ENCODE measurements around the gene GPR173. TPM values are rescaled to one million over a fixed set of nuclear protein-coding genes. Genes with fewer than 3 reads are reported as not detected.

The GPR173 gene
- total and polyA plus RNA-seq, 2 donors from 2014 or later = 1.7 to 5.4 TPM

- H3K4me1 ChIP-seq (ENCODE audit: control insufficient read depth in 2 of 3, insufficient read depth in 2 of 3, low read depth in 1 of 3, low read length in 3 of 3) = peaks cover 0 to 4% (median under 1%) of the 10 kb centered on the region in 3 donors
- H3K27ac ChIP-seq (ENCODE audit: low read depth in 2 of 2, low read length in 2 of 2) = peak overlapping the region; percentile 67 to 90
- H3K9me3 ChIP-seq (ENCODE audit: control insufficient read depth in 2 of 3, insufficient read depth in 1 of 3, low read length in 3 of 3) = no peaks in the 10 kb centered on the region
- H3K9ac ChIP-seq (ENCODE audit: low read length in 3 of 3) = peak overlapping the region; percentile 58 to 80 (median 77)
- intact Hi-C loops (cut with DNase I) = no loop called here
- TF ChIP-seq, protein P1, sequence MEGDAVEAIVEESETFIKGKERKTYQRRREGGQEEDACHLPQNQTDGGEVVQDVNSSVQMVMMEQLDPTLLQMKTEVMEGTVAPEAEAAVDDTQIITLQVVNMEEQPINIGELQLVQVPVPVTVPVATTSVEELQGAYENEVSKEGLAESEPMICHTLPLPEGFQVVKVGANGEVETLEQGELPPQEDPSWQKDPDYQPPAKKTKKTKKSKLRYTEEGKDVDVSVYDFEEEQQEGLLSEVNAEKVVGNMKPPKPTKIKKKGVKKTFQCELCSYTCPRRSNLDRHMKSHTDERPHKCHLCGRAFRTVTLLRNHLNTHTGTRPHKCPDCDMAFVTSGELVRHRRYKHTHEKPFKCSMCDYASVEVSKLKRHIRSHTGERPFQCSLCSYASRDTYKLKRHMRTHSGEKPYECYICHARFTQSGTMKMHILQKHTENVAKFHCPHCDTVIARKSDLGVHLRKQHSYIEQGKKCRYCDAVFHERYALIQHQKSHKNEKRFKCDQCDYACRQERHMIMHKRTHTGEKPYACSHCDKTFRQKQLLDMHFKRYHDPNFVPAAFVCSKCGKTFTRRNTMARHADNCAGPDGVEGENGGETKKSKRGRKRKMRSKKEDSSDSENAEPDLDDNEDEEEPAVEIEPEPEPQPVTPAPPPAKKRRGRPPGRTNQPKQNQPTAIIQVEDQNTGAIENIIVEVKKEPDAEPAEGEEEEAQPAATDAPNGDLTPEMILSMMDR (IDR thresholded peaks at IDR 0.05; ENCODE audit: borderline replicate concordance, extremely low read depth, insufficient read depth) = no peak
- peak overlapping the region; percentile 60 to 72 (median 65) for H3K4me3 ChIP-seq (ENCODE audit: low read length in 3 of 3)
- peaks cover 0 to 8% (median 4%) of the 10 kb centered on the region in 3 donors for H3K36me3 ChIP-seq (ENCODE audit: control insufficient read depth in 2 of 3, insufficient read depth in 3 of 3, low read length in 3 of 3)
- DNase-seq (peak; percentile 86 to 94 (median 91)), FAIRE-seq (peak; percentile 70)
- H3K27me3 ChIP-seq (ENCODE audit: control insufficient read depth, insufficient read depth, low read length) = peaks cover 4% of the 10 kb centered on the region
Measured at GRCh38 chrX:53088136-53088974, 39.8 kb downstream of the GPR173 start.

GRCh38 chrX:53089224-53089842 is 40.7 kb downstream of the GPR173 start:
- intact Hi-C loops (cut with DNase I) = no loop called here
- peak; percentile 93 for FAIRE-seq
- peak overlapping the region; percentile 60 to 72 (median 65) for H3K4me3 ChIP-seq (ENCODE audit: low read length in 3 of 3)
- H3K9ac ChIP-seq (ENCODE audit: low read length in 3 of 3) = peak overlapping the region; percentile 58 to 80 (median 77)
- H3K9me3 ChIP-seq (ENCODE audit: control insufficient read depth in 2 of 3, insufficient read depth in 1 of 3, low read length in 3 of 3) = no peaks in the 10 kb centered on the region
- TF ChIP-seq, protein P1 (IDR thresholded peaks at IDR 0.05; ENCODE audit: borderline replicate concordance, extremely low read depth, insufficient read depth) = peak; percentile 72
- peak in 3 of 5 donors; percentile 57 to 78 (median 66) for DNase-seq
- peak overlapping the region in 1 of 2 donors; percentile 90 for H3K27ac ChIP-seq (ENCODE audit: low read depth in 2 of 2, low read length in 2 of 2)
- peaks cover 0 to 8% (median 4%) of the 10 kb centered on the region in 3 donors for H3K36me3 ChIP-seq (ENCODE audit: control insufficient read depth in 2 of 3, insufficient read depth in 3 of 3, low read length in 3 of 3)
- peaks cover 0 to 3% (median 2%) of the 10 kb centered on the region in 3 donors for H3K4me1 ChIP-seq (ENCODE audit: control insufficient read depth in 2 of 3, insufficient read depth in 2 of 3, low read depth in 1 of 3, low read length in 3 of 3)
- peaks cover 4% of the 10 kb centered on the region for H3K27me3 ChIP-seq (ENCODE audit: control insufficient read depth, insufficient read depth, low read length)

DNA sequence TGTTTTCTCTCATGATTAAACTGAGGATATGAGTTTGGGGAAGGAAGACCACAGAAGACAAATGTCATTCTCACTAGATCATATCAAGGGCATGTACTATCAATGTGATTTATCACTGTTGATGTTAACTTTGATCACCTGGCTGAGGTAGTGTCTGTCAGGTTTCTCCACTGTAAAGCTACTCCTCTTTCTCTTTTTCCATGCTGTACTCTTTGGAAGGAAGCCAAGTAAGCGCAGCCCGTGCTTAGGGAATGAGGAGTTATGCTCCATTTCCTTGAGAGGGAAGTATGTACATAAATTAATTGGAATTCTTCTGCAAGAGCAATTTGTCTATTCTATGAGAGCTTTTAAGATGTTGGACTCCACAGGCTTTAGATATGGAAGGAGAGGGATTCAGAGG is 41.3 kb downstream of the GPR173 start:
- peaks cover 0 to 6% (median 3%) of the 10 kb centered on the region in 3 donors for H3K4me1 ChIP-seq (ENCODE audit: control insufficient read depth in 2 of 3, insufficient read depth in 2 of 3, low read depth in 1 of 3, low read length in 3 of 3)
- no peak overlapping the region for H3K27ac ChIP-seq (ENCODE audit: low read depth in 2 of 2, low read length in 2 of 2)
- TF ChIP-seq, protein P1 (IDR thresholded peaks at IDR 0.05; ENCODE audit: borderline replicate concordance, extremely low read depth, insufficient read depth) = no peak
- H3K4me3 ChIP-seq (ENCODE audit: low read length in 3 of 3) = no peak overlapping the region
- FAIRE-seq = no peak
- H3K27me3 ChIP-seq (ENCODE audit: control insufficient read depth, insufficient read depth, low read length) = peaks cover 4% of the 10 kb centered on the region
- no peak overlapping the region for H3K9ac ChIP-seq (ENCODE audit: low read length in 3 of 3)
- DNase-seq = peak in 2 of 5 donors; percentile 49 to 62
- peaks cover 0 to 8% (median 4%) of the 10 kb centered on the region in 3 donors for H3K36me3 ChIP-seq (ENCODE audit: control insufficient read depth in 2 of 3, insufficient read depth in 3 of 3, low read length in 3 of 3)
- no peaks in the 10 kb centered on the region for H3K9me3 ChIP-seq (ENCODE audit: control insufficient read depth in 2 of 3, insufficient read depth in 1 of 3, low read length in 3 of 3)
- intact Hi-C loops (cut with DNase I) = no loop called here

Data from kidney (tissue), 14 donors.